GM23338 (cell line): Measurements from ENCODE around the gene STARD13.

Source experiments
- CREB1 ChIP-seq: fragments of 250-450 bp; sonication (Bioruptor Pico); IDR thresholded peaks from 2 replicates; pipeline ENCODE4 v1.5.0; 2020; ENCODE audit warnings: low read depth, mild to moderate bottlenecking, moderate library complexity
- JUNB ChIP-seq: IDR thresholded peaks from one replicate; pipeline ENCODE4 v1.6.1; 2016; ENCODE audit warnings: antibody characterized with exemption; ENCODE audit not compliant: unreplicated experiment
- POLR2AphosphoS5 ChIP-seq: IDR thresholded peaks from 2 replicates; pipeline ENCODE4 v1.6.1; 2016; ENCODE audit warnings: antibody characterized with exemption, low read depth
- TF ChIP-seq, protein P1 (sequence below), 2 experiments: fragments of 200-600 bp in 1 of 2; sonication (generic) in 1 of 2; conservative IDR thresholded peaks; 2 replicates each; pipeline versions ENCODE4 v1.5.1 to v1.6.1; 2016 to 2017; ENCODE audit warnings: antibody characterized with exemption in 2 of 2, low read depth in 2 of 2, mild to moderate bottlenecking in 2 of 2, moderate library complexity in 1 of 2
- TF ChIP-seq, protein P2 (sequence below): IDR thresholded peaks from 2 replicates; pipeline ENCODE4 v1.6.1; 2016; ENCODE audit warnings: antibody characterized with exemption
- TF ChIP-seq, protein P3 (sequence below): IDR thresholded peaks from one replicate; pipeline ENCODE4 v1.6.1; 2018; ENCODE audit warnings: antibody characterized with exemption; ENCODE audit not compliant: unreplicated experiment

DNA sequence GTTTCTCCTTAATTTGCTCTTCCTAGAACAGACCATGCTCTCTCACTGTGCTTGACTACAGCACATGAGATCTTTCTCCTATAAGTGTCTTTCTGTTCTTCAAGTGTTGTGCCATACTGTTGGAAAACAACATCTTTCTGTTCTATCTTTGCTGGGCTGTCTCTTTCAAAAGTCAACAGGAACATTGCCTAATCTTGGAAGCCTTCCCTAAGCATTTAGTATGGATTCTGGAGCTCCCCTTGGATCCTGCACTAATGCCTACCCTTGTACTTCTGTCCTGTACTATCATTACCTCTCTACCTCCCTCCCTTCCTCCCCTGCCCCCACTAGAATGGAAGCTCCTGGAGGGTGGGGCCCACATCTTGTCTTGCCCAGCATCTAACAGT, 26.8 kb downstream of the STARD13 start:
- TF ChIP-seq, protein P1, sequence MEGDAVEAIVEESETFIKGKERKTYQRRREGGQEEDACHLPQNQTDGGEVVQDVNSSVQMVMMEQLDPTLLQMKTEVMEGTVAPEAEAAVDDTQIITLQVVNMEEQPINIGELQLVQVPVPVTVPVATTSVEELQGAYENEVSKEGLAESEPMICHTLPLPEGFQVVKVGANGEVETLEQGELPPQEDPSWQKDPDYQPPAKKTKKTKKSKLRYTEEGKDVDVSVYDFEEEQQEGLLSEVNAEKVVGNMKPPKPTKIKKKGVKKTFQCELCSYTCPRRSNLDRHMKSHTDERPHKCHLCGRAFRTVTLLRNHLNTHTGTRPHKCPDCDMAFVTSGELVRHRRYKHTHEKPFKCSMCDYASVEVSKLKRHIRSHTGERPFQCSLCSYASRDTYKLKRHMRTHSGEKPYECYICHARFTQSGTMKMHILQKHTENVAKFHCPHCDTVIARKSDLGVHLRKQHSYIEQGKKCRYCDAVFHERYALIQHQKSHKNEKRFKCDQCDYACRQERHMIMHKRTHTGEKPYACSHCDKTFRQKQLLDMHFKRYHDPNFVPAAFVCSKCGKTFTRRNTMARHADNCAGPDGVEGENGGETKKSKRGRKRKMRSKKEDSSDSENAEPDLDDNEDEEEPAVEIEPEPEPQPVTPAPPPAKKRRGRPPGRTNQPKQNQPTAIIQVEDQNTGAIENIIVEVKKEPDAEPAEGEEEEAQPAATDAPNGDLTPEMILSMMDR (conservative IDR thresholded peaks at IDR 0.05; ENCODE audit: low read depth in 2 of 2): no peak
- TF ChIP-seq POLR2AphosphoS5 (no peak), JUNB (no peak), CREB1 (no peak)
- TF ChIP-seq, protein P2, sequence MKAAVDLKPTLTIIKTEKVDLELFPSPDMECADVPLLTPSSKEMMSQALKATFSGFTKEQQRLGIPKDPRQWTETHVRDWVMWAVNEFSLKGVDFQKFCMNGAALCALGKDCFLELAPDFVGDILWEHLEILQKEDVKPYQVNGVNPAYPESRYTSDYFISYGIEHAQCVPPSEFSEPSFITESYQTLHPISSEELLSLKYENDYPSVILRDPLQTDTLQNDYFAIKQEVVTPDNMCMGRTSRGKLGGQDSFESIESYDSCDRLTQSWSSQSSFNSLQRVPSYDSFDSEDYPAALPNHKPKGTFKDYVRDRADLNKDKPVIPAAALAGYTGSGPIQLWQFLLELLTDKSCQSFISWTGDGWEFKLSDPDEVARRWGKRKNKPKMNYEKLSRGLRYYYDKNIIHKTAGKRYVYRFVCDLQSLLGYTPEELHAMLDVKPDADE: no peak
- TF ChIP-seq, protein P3, sequence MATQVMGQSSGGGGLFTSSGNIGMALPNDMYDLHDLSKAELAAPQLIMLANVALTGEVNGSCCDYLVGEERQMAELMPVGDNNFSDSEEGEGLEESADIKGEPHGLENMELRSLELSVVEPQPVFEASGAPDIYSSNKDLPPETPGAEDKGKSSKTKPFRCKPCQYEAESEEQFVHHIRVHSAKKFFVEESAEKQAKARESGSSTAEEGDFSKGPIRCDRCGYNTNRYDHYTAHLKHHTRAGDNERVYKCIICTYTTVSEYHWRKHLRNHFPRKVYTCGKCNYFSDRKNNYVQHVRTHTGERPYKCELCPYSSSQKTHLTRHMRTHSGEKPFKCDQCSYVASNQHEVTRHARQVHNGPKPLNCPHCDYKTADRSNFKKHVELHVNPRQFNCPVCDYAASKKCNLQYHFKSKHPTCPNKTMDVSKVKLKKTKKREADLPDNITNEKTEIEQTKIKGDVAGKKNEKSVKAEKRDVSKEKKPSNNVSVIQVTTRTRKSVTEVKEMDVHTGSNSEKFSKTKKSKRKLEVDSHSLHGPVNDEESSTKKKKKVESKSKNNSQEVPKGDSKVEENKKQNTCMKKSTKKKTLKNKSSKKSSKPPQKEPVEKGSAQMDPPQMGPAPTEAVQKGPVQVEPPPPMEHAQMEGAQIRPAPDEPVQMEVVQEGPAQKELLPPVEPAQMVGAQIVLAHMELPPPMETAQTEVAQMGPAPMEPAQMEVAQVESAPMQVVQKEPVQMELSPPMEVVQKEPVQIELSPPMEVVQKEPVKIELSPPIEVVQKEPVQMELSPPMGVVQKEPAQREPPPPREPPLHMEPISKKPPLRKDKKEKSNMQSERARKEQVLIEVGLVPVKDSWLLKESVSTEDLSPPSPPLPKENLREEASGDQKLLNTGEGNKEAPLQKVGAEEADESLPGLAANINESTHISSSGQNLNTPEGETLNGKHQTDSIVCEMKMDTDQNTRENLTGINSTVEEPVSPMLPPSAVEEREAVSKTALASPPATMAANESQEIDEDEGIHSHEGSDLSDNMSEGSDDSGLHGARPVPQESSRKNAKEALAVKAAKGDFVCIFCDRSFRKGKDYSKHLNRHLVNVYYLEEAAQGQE: no peak
